Breast epithelium (tissue), 3 donors: ENCODE results near the gene KCNMB1.

Source experiments
- CTCF ChIP-seq, 3 donors: fragments of 450-650 bp; IDR thresholded peaks; one replicate each; pipeline ENCODE4 v1.5.1; 2016 to 2017; ENCODE audit warnings: antibody characterized with exemption in 3 of 3, mild to moderate bottlenecking in 3 of 3, moderate library complexity in 3 of 3
- POLR2AphosphoS5 ChIP-seq, 3 donors: sonication (generic); formaldehyde crosslinking; IDR thresholded peaks; one replicate each; pipeline ENCODE4 v1.6.1; 2017; ENCODE audit warnings: antibody characterized with exemption in 3 of 3

DNA sequence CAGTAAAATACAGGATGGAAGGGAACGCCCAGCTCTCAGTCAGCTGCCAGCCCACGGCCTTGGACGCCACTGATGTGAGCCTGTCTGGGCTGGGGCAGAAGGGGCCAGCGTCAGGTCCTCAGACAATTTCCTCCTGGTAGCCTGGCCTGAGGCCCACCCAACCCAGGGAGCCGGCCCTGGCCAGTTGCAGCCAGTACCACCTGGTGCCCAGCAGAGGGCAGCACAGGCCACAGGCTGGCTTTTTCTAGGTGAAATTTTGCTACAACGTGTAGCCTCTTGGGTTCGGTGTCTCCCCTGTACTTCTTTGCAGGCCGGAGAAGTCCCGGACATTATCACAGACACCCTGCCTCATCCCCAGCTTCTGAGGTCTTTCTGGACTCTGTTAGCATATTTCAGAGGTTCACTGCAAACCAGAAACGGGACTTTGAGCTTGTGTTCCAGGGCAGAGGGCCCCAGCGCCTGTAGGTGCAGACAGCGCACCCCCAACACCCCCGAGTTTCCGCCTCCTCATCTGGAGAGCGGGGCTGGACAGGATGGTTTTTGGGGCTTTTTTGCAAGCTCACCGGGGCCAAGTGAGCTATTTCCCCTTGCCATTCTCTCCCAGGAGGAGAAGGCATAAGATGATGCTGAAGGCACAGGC lies 45.9 kb upstream of the KCNMB1 start:
- peak; percentile 88 to 91 (median 90) for TF ChIP-seq CTCF (IDR thresholded peaks at IDR 0.05)
- TF ChIP-seq POLR2AphosphoS5 (IDR thresholded peaks at IDR 0.05): no peak
